ENCODE results near the gene SPTB.

SPTB gene

GRCh38 chr14:64709126-64709525, 170.6 kb downstream of the SPTB start:
- no peak for TF ChIP-seq ZBTB7A (IDR thresholded peaks at IDR 0.05; ENCODE audit: low read depth)
- TF ChIP-seq, protein P1, sequence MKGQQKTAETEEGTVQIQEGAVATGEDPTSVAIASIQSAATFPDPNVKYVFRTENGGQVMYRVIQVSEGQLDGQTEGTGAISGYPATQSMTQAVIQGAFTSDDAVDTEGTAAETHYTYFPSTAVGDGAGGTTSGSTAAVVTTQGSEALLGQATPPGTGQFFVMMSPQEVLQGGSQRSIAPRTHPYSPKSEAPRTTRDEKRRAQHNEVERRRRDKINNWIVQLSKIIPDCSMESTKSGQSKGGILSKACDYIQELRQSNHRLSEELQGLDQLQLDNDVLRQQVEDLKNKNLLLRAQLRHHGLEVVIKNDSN (IDR thresholded peaks at IDR 0.05) = no peak
- TF ChIP-seq CEBPB (IDR thresholded peaks at IDR 0.05) = no peak
- TF ChIP-seq, protein P2, sequence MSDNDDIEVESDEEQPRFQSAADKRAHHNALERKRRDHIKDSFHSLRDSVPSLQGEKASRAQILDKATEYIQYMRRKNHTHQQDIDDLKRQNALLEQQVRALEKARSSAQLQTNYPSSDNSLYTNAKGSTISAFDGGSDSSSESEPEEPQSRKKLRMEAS (IDR thresholded peaks at IDR 0.05) = no peak
- no peak for TF ChIP-seq TEAD4 (IDR thresholded peaks at IDR 0.05)
- TF ChIP-seq TAF1 (IDR thresholded peaks at IDR 0.05; ENCODE audit: low read depth) = no peak
- TF ChIP-seq FOXM1 (IDR thresholded peaks at IDR 0.05; ENCODE audit: borderline replicate concordance, low read depth) = no peak

DNA sequence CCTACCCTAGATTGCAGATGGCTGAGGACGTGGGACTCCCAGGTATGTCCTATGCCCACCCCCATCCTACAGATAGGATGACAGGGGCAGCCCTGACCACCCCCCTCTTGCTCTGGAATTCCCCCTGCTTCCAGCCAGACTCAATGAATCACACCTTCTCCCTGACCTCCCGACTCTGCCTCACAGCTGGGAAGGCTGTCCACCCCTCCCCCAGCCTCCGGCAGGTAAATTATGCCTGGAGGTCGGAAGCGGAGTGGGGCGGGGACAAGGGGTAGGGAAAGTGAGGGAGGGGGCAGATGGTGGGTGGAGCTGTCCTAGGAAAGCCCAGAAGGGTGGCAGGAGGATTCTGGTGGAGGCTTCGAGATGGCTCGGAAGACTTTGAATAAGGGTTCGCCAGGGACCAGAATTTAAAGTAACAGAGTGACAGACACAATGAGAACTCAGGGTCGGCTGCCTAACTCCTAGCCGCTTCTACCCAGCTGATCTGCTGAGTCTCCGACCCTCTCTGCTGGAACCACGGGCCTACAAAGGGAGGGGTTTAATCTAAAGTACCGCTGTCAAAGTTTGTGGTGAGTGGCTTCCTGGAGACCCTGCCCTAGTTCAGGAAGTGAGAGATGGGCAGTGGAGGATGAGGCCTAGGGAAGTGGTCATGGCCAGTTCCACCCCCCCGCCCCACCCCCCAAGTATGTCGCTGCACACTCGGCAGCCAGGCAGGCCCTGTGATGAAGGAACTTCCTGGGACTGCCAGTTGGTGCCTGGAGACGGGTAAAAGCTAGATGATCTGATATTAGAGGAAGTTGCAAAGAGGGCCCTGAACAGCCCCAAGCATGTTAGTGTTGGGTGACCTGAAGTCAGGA, 171.3 kb downstream of the SPTB start:
- TF ChIP-seq YY1 (IDR thresholded peaks at IDR 0.05; ENCODE audit: low read depth) (no peak), ZBTB7A (IDR thresholded peaks at IDR 0.05; ENCODE audit: low read depth) (no peak), CREB1 (IDR thresholded peaks at IDR 0.05; ENCODE audit: low read depth) (no peak), TAF1 (IDR thresholded peaks at IDR 0.05; ENCODE audit: low read depth) (no peak), FOXM1 (IDR thresholded peaks at IDR 0.05; ENCODE audit: borderline replicate concordance, low read depth) (no peak)
- TF ChIP-seq, protein P3, sequence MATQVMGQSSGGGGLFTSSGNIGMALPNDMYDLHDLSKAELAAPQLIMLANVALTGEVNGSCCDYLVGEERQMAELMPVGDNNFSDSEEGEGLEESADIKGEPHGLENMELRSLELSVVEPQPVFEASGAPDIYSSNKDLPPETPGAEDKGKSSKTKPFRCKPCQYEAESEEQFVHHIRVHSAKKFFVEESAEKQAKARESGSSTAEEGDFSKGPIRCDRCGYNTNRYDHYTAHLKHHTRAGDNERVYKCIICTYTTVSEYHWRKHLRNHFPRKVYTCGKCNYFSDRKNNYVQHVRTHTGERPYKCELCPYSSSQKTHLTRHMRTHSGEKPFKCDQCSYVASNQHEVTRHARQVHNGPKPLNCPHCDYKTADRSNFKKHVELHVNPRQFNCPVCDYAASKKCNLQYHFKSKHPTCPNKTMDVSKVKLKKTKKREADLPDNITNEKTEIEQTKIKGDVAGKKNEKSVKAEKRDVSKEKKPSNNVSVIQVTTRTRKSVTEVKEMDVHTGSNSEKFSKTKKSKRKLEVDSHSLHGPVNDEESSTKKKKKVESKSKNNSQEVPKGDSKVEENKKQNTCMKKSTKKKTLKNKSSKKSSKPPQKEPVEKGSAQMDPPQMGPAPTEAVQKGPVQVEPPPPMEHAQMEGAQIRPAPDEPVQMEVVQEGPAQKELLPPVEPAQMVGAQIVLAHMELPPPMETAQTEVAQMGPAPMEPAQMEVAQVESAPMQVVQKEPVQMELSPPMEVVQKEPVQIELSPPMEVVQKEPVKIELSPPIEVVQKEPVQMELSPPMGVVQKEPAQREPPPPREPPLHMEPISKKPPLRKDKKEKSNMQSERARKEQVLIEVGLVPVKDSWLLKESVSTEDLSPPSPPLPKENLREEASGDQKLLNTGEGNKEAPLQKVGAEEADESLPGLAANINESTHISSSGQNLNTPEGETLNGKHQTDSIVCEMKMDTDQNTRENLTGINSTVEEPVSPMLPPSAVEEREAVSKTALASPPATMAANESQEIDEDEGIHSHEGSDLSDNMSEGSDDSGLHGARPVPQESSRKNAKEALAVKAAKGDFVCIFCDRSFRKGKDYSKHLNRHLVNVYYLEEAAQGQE (IDR thresholded peaks at IDR 0.05; ENCODE audit: low read depth) = no peak

GRCh38 chr14:64707661-64708060, 172.0 kb downstream of the SPTB start:
- TF ChIP-seq, protein P1 (IDR thresholded peaks at IDR 0.05) = no peak
- TF ChIP-seq CREB1 (IDR thresholded peaks at IDR 0.05; ENCODE audit: low read depth) (no peak), ZBTB7A (IDR thresholded peaks at IDR 0.05; ENCODE audit: low read depth) (no peak), YY1 (IDR thresholded peaks at IDR 0.05; ENCODE audit: low read depth) (no peak), TAF1 (IDR thresholded peaks at IDR 0.05; ENCODE audit: low read depth) (no peak), CEBPB (IDR thresholded peaks at IDR 0.05) (no peak), TEAD4 (IDR thresholded peaks at IDR 0.05) (no peak), NFIC (IDR thresholded peaks at IDR 0.05) (no peak), TCF12 (IDR thresholded peaks at IDR 0.05; ENCODE audit: low read depth) (no peak)

GRCh38 chr14:64706593-64707193, 173.0 kb downstream of the SPTB start:
- TF ChIP-seq YY1 (IDR thresholded peaks at IDR 0.05; ENCODE audit: low read depth) = no peak
- no peak for TF ChIP-seq EP300 (IDR thresholded peaks at IDR 0.05; ENCODE audit: borderline replicate concordance)
- no peak for TF ChIP-seq FOXM1 (IDR thresholded peaks at IDR 0.05; ENCODE audit: borderline replicate concordance, low read depth)
- TF ChIP-seq TEAD4 (IDR thresholded peaks at IDR 0.05) = no peak
- TF ChIP-seq, protein P2 (IDR thresholded peaks at IDR 0.05) = no peak
- no peak for TF ChIP-seq TAF1 (IDR thresholded peaks at IDR 0.05; ENCODE audit: low read depth)
- TF ChIP-seq EGR1 (IDR thresholded peaks at IDR 0.05) = no peak
- no peak for TF ChIP-seq CREB1 (IDR thresholded peaks at IDR 0.05; ENCODE audit: low read depth)
- TF ChIP-seq NFIC (IDR thresholded peaks at IDR 0.05) = no peak
- no peak for TF ChIP-seq TCF12 (IDR thresholded peaks at IDR 0.05; ENCODE audit: low read depth)
- no peak for TF ChIP-seq ZBTB7A (IDR thresholded peaks at IDR 0.05; ENCODE audit: low read depth)
- TF ChIP-seq, protein P1 (IDR thresholded peaks at IDR 0.05) = no peak
- no peak for TF ChIP-seq RAD21 (IDR thresholded peaks at IDR 0.05; ENCODE audit: low read depth)
- no peak for TF ChIP-seq CEBPB (IDR thresholded peaks at IDR 0.05)
- TF ChIP-seq, protein P3 (IDR thresholded peaks at IDR 0.05; ENCODE audit: low read depth) = no peak

DNA sequence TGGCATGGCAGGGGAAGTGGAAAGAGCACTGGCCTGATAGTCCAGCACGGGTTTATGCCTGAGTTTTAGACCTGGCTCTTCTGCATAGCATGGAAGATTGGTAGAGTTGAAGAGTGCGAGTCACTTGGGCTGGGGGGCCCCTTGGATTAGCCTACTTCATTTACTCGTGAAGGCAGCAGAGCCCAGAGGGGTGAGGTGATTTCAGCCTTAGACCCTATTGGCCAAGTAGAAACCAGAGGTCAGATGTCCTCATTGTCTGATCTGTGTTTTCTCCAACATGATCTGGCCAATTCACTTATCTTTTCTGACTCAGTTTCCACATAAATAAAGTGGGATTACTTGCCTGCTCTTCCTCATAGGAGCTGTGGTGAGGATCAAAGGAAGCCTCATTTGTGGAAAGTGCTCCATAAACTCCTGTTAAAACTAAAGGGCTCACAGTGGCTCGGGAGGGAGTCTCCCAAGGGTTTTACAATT, 173.6 kb downstream of the SPTB start:
- TF ChIP-seq TEAD4 (IDR thresholded peaks at IDR 0.05) (no peak), TAF1 (IDR thresholded peaks at IDR 0.05; ENCODE audit: low read depth) (no peak), ZBTB7A (IDR thresholded peaks at IDR 0.05; ENCODE audit: low read depth) (no peak), RAD21 (IDR thresholded peaks at IDR 0.05; ENCODE audit: low read depth) (no peak), EP300 (IDR thresholded peaks at IDR 0.05; ENCODE audit: borderline replicate concordance) (no peak), EGR1 (IDR thresholded peaks at IDR 0.05) (no peak), CREB1 (IDR thresholded peaks at IDR 0.05; ENCODE audit: low read depth) (no peak), TCF12 (IDR thresholded peaks at IDR 0.05; ENCODE audit: low read depth) (no peak), NFIC (IDR thresholded peaks at IDR 0.05) (no peak), CEBPB (IDR thresholded peaks at IDR 0.05) (no peak)
- TF ChIP-seq, protein P3 (IDR thresholded peaks at IDR 0.05; ENCODE audit: low read depth) = no peak
- TF ChIP-seq, protein P2 (IDR thresholded peaks at IDR 0.05) = no peak
- TF ChIP-seq, protein P1 (IDR thresholded peaks at IDR 0.05) = no peak

Measured in Ishikawa (cell line).